ENCODE data around the gene FGD4.

Gene FGD4

DNA sequence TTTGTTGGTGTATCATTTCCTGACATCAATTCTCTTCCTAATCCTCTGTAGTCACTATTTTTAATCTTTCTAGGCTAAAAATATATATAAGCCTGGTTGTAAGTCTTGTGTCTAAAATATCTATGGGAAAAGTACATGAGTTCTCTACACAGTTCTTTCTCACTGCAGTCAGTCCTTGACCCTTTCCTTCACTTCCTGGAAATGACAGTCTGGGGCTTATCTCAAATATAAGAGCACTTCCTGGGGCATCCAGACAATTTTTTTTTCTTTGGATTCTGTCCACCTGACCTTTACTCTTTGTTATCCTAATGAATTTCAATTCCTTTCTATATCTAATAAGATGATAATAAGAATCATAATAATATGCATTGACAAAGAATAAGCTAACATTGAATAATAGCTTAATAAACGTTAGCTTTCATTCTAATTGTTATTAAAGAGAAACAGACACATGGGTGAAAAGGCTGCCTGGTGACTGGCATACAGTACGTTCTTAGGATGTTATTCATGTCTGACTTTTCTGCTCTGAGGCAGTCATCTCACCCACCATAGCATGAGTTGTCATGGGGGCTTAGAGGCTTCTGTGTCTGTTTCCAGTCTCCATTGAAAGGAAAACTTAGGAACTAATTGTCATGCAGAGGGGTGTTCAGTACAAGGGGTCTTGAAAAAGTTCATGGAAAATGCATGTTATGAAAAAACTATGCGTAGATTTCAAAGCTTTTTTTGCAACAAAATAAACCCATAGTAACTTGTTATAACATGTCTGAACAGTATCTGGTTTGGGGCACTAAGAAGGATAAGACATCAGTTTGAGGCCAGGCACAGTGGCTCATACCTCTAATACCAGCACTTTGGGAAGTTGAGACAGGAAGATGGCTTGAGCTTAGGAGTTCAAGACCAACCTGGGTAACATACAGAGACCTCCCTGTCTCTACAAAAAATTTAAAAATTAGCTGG is 213.6 kb downstream of the FGD4 start:
- FAIRE-seq, result no peak

DNA sequence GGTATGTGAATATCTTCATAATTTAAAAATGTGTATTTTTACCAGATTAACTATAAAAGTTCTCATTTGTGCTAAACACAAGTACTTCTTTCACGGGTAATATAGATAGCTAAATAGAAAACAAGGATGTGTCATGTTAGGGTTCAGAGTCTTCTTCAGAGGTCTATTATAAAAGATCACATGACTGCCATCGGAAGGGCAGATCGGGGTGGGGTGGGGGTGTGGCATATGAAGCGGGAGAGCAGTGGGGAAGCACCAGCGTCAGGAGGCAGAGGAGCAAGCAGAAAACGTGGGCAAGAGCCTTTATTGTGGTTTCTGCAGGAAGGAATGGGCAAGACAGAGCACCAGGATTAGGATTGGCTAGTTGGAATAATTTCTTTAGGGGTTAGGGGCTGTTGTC is 216.1 kb downstream of the FGD4 start:
- FAIRE-seq, result no peak

DNA sequence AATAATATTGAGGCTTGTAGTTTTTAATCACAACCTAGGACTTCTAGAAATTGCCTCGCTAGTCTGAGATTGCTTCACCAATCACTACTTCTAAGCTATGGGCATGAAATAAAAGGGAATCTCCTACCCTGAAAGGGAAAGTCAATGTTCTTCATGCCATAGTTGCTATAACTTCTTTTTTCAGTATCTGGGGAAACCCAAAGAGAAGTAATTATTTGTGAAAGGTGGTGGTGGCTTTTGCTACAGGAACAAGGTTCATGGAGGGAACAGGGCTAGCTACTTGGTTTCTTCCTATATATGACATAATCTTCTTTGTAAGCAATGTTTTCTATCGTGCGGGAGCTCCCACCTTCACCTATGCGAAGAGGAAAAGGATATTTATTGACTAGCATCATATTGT is 218.2 kb downstream of the FGD4 start:
- no peak for FAIRE-seq

DNA sequence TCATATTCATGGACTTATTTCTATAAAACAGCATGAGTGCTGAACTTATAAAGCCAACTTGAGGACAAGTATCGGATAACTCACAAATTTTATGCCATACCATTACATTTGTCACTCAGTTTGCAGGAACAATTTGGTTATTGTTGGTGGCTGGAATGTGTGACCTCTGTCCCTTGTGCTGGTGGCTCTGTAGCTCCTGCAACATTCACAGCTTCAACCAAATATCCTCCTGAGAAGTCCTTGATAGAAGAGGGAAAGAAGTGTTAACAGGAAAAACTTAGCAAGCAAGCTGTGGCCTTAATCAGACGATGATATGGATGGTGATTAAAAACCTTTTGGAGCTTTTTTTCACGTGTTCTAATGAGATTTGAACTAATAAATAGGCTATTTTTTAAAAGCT is 218.8 kb downstream of the FGD4 start:
- no peak for FAIRE-seq

DNA sequence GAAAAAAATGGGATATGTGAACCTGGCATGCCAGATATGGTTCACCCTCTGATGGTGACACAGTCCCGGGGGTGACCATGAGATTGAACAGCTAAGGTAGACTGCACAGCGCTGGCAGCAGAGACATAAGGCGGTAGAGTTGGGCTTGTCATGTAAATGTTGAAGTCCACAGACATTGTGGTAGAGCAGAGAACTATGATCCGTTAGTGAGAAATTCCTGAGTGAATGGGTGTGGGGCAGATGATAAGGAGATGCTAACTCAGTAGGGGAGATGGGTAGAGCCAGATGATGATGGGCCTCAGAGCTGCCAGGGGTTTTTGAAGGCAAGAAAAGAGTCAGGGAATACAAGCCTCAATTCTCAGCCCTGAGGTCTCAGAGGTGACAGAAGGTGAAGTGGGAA is 228.6 kb downstream of the FGD4 start:
- no peak for FAIRE-seq

- FAIRE-seq, result no peak
Measured at GRCh38 chr12:32641287-32641901, 242.0 kb downstream of the FGD4 start.

DNA sequence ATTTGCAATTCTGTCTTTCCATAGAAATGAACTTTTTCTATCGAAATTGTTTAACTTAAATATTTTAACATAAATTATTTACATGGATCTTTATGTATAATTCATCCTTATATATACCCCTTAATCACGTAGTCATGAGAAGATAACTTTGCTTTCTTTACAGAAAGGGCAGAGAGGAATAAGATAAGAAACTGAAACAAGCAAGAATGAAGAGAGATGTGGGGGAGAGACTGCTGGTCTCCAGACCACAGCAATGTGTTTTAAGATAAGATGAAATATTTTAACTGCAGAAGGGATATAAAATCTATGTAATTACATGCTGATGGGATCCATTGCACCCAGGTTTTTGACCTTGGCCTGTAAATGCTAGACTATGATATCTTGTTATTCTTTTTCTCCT is 245.1 kb downstream of the FGD4 start:
- no peak for FAIRE-seq

DNA sequence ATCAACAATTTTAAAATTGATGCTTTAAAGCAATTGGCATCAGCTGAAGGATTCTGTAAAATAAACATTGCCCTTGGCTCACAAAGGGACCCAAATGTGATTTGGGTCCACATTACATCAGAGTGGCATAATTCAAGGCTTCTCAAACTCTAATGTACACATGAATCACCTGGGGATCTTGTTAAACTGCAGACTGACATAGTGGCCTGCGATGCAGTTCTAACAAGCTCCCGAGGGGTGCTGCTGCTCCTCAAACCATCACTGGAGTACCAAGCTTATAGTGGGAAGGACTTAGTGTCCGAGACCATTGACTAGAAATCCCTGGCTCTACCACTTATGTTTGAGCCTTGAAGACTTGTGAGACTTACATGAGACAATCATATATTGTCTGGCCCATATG is 247.9 kb downstream of the FGD4 start:
- FAIRE-seq, result no peak

- no peak for FAIRE-seq
Measured at GRCh38 chr12:32650508-32650907, 251.2 kb downstream of the FGD4 start.

DNA sequence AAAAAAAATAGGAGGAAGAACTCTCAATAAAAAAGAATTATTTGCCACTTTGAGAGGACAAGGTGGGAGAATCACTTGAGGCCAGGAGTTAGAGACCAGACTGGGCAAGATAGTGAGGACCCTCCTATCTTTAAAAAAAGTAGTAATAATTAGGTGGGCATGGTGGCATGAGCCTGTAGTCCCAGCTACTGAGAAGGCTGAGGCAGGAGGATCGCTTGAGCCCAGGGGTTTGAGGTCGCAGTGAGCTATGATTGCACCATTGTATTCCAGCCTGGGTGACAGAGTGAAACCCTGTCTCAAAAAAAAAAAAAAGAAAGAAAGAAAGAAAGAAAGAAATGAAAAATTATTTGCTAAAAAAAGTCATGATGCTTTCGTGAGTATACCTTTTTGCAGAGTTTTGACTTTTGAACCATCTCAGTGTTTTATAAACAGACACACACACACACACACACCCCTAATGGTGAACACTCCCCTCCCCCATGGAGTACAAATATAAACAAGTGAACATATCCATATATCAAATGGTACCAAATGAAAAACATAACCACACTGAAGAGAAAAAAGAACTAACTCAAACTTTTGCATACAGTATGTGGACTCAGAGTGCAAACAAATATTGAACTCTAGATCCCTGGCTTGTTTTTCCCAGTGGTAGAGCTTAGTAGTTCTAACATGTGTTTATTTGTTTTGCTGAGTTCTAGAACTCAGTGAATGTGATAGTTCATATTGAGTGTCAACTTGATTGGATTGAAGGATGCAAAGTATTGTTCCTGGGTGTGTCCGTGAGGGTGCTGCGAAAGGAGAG is 252.0 kb downstream of the FGD4 start:
- FAIRE-seq, result no peak

- FAIRE-seq, result no peak
Measured at GRCh38 chr12:32651956-32652210, 252.5 kb downstream of the FGD4 start.

DNA sequence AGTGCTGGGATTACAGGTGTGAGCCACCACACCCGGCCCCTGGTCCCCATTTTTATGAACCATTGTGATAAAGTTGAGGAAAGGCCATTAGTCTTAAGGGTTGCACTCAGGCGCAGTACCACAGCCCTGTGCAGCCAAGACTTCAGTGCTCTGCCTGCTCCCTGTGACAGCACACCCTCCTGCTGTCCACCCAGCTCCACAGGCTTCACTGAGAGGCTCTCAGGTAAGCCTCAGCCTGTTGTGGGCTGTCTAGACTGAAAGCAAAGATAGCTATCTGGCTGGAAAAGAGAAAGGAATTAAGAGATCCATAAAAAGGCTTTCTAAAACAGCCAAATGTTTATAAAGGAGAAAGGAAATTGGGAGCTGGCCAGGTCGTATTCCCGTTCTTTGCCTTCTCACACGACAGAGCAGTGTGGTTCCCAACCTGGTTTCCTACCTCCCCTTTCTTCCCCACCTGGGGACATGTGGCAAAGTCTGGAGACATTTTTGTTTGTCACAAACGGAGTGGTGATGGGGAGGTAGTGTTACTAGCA is 260.6 kb downstream of the FGD4 start:
- FAIRE-seq, result no peak

DNA sequence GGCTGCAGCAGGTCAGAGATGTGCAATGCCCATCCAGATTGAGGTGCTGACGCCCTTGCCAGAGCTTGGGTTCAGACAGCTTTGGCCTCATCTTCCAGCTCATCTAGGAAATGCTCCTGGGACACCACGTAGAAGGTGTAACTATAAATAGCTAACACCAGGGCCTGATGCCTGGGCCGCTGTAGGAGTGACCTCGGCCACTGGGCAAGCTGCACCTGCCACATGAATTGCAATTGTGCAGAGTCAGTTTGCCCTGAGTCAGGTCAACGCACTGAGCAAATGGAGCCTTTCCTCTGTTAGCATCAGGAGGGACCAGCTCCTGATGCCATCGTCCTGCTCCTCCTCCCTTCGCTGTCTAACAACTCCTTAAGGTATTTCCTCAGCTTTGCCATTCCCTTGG is 262.3 kb downstream of the FGD4 start:
- no peak for FAIRE-seq

DNA sequence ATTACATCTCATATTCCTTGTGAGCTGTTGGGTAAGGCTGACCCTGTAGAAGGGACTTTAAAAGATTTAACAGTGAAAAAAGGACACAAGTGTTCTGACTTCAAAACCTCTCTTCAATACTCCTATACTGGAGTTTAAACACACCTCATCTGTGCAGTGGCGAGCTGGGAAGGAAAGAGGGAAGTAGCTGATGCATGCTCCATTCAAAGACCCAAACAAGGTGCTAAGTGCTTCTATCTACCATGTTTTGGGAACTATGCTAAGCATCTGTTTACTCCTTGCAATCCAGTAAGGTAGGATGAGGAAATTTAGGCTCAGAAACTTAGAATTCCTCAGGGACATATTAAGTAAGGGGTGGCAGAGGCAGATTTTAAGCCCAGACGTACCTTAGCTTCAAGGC is 263.3 kb downstream of the FGD4 start:
- FAIRE-seq, result no peak

GRCh38 chr12:32666018-32666417 is 266.7 kb downstream of the FGD4 start:
- no peak for FAIRE-seq

GRCh38 chr12:32669584-32669983 is 270.2 kb downstream of the FGD4 start:
- no peak for FAIRE-seq

DNA sequence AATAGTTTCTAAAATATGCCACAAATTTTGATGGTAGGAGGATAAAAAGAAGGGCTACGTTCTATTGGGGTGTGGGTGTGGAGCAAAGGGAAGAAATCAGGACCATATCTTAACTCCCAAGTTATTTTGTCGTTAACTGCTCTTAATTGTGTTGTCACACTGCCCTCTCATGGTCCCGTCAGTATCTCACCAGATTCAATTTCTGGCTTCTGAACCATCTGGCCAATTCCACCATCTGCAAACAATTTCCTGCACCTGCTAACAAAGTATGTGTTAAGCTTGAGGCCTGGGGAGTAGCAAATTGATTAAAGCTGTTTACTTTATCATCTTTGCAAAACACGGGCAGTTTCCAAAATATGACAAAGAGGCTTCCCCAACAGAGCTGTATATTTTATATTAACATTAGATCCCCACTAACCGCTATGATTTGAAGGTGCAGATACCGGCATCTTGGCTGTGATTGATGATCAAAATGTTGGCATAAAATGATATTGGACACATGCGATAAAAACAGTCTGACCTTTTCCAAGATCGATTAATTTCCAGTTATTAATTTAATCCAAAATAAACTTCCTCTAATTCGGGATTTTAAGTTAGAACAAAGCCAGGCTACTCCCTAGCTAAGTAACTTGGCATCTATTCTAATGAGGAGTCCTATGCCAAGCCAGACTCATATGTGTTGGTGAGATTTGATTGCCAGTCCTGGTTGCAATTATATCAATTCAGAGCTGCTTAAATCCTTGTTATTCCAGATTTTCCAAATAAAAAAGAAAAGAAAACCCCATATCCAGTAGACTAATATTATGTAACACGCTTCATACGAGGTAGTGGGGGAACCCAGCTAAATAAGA is 272.8 kb downstream of the FGD4 start:
- peak; percentile 33 for FAIRE-seq

DNA sequence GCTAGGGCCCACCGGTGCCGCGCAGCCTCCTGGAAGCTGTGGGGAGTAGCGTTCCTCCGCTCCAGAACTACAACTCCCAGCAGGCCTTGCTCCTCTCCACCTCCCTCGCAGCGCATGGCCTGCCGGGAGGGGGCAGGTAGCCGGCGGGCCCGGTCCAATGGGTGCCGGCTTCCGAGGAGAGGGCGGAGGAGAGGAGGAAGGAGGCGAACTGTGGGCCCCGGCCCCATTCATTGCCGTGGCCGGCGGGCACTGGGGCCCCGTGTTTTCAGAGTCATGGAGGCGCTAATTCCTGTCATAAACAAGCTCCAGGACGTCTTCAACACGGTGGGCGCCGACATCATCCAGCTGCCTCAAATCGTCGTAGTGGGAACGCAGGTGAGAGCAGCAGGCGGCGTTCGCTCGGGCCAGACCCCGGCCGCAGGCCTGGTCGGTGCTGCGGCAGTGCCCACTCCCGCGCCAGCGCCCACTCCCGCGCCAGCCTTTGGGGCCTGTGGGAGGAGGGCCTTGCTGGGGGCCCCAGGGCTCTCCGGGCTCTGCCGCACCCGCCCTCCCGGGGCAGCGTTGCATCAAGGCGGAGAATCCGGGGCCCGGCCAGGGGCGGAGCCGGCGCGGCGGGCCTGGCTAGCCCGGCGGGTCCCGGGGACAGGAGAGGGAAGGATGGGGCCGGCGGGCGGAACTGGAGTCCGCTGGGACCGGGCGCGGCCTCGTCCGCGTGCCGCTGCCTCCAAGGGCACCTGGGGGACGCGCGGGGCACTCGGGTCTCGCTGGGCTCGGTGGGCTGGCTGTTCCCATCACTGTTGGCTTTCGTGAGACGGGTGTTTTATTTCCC is 279.9 kb downstream of the FGD4 start, which contains the start of gene DNM1L:
Gene DNM1L (plus strand): TSS at position 211 of the 829 bp plus-strand sequence. CDS start 63 bp downstream, at position 274.
- FAIRE-seq, result peak; percentile 78

DNA sequence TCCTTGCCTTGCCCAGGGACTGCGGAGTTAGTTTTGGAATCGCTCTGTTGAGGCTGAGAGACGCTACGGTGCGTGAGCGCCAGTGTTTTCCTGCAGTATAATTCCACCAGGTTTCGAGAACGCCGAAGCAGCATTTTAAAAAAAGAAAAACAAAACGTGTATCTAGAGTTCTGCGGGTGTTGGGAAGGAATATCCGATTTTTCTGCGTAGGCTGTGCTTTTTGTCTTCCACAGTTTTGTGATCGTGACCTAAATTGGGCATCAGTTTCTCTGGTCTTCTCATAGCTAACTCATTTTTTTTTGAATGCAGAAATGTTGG is 280.5 kb downstream of the FGD4 start:
- no peak for FAIRE-seq

DNA sequence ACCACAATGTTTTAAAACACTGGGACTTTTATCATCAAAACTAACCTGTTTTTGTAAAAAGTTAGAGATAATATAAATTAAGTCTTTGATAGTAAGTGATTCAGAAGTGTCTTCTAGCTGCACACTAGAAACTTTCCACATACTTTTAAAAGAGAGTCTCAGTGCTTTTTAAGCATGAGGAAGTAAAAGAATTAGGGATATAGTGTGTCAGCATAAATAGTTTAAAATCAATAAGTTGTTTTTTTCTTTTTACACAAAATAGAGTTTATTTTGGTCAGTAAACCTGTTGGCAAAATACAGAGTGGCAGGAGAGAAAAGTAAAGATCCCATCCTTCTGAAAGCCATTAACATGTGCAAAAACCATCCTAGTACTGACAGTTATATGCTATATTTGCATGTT is 281.4 kb downstream of the FGD4 start:
- no peak for FAIRE-seq

GRCh38 chr12:32681272-32681671 is 281.9 kb downstream of the FGD4 start:
- FAIRE-seq, result no peak

GRCh38 chr12:32686340-32686739 is 287.0 kb downstream of the FGD4 start:
- no peak for FAIRE-seq
